NCI-H2227 (cell line): Measurements from ENCODE around the gene MUC21.
"Not testable (repeated sequence)": the region's sequence is repeated elsewhere in the genome, so short reads cannot be mapped to it uniquely, and the experiment has no call there.

Experiments used
- DNase-seq: peaks from one replicate; lab custom pipeline; 2025; ENCODE audit not compliant: unreplicated experiment; lab: John Stamatoyannopoulos, UW

The MUC21 gene

DNA sequence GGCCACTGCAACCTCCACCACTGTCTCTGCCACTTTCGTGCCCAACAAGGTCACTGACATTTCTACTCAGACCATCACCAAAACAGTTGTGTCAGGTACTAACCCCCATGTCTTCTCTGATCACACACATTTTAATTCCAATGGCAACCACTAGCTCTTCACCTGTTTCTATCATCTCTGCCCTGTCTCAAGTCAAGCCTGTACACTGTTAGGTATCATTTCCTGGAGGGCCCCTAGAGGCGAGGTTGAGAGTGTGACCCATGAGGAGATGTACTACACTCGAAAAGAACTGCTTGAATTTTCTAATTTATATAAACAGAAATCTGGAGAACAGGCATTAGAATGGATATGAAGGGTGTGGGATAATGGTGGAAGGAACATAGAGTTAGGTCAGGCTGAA lies 17.4 kb upstream of the MUC21 start:
- DNase-seq = no peak

DNA sequence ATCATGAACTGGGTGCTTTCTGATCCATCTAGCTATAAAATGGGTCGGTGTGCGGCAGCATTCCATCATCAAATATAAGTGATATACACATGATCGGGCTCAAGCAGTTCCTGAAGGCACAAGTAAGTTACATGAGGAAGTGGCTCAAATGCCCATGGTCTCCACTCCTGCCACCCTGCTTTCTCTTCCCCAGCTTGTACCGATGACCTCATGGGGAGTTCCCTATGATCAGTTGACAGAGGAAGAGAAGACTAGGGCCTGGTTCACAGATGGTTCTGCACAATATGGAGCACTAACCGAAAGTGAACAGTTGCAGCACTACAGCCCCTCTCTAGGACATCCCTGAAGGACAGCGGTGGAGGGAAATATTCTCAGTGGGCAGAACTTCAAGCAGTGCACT lies 14.3 kb upstream of the MUC21 start:
- not testable (repeated sequence) for DNase-seq

DNA sequence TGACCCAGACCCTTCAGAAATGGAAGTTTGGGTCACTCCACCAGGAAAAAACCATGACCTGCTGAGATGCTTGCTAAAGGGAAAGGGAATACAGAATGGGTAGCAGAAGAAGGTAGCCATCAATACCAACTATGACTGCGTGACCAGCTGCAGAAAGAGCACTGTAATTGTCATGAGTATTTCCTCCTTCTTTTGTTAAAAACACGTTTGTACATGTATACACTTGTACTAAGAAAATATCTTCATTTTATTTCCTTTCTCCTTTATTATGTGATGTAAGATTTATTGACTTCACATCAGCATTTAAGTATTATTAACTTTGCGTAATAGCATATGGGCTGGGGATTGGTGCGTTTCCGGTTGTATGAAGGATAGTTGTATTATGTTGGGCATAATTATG lies 12.6 kb upstream of the MUC21 start:
- DNase-seq = no peak

DNA sequence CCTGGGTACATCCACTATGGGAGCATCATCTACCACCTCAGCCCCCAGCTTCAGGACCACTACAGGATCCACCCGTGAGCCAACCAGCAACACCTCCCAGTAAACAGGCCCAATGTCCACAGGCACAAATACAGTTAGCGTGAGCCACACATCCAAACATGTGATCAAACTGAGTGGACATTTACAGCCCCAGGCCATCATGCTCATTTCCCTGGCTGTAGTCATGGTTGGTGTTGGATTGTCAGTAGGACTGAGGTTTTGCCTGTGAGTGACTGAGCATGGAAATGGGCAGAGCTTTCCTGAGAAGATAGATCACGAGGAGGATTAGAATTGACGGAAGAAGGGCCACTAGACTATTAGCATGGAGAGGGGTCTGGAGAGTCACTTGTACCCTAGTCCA lies 10.7 kb upstream of the MUC21 start:
- DNase-seq = no peak

DNA sequence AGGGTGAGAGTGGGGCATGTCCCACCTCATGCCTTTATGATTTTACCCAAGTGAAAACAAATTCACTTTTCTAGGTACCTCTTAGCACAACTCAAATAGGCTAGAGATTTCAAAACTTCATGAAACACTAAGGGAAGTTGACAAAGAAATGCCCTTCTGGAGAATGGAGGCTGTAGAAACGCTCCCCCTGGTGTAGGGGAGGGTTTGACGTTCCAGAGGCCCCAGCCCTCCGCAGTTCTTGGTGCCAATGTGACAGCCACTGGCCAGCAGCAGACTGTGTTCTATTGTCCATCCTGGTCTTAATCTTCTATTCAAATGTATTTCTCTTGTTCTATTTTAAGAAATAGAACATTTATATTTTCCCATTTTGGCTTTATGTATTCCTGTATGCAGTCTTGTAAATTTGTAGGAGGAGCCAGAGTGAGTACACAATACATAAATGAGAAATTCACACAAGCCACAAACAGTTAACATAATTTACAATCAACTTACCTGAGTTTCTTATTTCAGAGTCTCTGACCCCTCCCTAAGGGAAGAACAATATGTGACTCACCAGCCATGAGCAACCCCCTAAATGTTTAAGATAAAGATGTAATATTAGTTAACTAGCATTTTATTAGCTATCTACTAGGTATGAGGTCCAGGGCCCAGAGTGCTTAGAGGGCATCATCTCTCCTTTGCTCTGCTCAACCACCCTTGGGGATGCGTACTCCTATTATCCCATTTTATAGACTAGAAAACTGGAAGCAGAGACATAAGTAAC lies 8.8 kb upstream of the MUC21 start:
- DNase-seq = no peak

DNA sequence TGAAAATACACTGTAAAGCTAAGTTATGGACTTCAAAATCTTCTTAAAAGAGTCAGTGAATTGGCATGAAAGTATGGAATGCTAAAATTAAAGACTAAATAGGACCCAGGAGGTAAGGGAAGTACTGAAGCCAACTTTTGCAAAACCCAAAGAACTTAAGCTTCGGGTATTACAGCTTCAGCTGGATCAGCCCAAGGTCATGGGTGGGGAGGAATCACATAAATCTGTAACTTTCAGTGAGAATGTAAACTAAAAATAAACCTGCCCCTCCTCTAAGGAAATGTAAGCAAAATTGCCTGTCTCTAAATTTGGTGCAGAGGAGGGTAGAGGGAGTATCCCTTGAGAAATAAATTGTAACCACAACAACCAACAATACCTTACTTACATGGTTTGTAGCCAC lies 4.4 kb upstream of the MUC21 start:
- no peak for DNase-seq

DNA sequence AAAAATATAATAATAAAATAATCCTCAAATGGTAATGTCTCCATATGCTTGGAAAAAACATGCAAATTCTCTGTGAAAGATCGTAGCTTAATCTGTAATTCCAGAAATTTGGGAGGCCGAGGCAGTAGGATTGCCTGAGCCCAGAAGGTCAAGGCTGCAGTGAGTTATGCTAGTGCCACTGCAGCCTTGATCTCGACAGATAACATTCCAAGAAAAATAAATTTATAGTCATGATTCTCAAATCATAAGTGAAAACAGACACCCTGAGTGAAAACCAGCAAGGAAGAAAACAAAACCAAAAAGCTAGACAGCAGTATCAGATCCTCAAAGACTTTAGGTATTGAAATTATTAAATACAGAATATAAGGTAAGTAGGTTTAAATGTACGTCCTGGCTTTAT lies 3.8 kb upstream of the MUC21 start:
- DNase-seq = no peak

DNA sequence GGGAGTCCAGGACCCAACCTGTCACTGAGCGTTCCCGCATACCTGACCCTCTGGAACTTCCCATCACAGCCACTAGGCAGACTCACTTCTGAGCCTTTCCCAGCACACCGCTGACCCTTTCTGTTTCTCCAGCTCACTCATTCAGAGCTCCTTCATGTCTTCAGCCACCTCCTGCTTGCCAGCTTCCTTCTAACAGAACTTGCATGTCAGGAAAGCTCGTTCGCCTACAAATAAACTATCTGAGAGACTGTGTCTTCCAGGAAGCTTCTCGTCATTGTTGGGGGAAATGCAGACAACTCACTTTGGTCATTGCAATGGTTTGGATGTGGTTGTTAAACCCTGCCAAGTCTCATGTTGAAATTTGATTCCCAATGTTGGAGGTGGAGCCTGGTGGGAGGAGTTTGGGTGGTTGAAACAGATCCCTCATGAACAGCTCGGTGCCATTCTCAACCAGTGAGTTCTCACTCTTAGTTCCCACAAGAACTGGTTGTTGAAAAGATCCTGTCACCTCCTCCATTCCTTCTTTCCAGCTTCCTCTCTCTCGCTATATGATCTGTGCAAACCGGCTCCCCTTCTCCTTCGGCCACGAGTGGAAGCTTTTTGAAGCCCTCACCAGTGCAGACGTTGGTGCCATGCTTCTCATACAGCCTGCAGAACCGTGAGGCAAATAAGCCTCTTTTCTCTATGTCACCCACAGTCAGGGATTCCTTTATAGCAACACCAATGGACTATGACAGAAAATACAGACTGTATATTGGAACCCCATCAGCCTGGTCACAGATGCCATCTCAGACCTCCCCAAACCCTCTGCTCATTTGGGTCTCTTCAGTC lies 1.4 kb upstream of the MUC21 start:
- DNase-seq = no peak

DNA sequence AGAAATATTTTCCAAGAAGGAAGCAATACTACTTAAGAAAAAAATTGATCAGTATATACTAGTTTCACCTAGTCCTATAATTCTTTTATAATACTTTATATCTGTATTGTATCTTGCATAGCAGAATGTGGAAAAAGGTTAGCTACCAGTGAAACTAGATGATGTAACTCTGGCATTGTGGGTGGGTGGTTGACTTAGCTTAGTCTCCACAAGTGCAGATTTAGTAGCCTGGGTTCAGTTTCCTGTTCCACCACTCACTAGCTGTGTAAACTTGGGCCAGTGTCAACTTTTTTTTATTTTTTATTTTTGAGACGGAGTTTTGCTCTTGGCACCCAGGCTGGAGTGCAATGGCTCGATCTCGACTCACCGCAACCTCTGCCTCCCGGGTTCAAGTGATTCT lies 2.0 kb downstream of the MUC21 start:
- DNase-seq = no peak

DNA sequence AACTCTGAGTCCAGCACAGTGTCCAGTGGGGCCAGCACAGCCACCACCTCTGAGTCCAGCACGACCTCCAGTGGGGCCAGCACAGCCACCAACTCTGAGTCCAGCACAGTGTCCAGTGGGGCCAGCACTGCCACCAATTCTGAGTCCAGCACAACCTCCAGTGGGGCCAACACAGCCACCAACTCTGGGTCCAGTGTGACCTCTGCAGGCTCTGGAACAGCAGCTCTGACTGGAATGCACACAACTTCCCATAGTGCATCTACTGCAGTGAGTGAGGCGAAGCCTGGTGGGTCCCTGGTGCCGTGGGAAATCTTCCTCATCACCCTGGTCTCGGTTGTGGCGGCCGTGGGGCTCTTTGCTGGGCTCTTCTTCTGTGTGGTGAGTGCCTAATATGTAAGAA lies 3.8 kb downstream of the MUC21 start:
- DNase-seq = no peak

DNA sequence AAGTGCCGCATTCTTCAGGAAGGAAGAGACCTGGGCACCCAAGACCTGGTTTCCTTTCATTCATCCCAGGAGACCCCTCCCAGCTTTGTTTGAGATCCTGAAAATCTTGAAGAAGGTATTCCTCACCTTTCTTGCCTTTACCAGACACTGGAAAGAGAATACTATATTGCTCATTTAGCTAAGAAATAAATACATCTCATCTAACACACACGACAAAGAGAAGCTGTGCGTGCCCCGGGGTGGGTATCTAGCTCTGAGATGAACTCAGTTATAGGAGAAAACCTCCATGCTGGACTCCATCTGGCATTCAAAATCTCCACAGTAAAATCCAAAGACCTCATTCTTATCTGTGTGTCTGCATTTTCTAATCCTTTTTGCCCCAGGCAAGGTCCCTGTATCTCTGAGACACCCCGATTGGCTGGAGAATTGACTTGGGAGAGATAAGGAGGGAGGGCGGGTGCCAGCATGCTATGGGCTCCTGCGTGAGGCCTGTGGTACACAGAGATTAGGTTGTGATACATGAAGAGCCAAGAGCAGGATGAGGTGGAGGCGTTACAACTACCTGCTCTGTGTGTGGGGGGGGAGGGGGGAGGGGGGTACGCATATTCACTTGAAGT lies 4.8 kb downstream of the MUC21 start:
- DNase-seq = no peak

DNA sequence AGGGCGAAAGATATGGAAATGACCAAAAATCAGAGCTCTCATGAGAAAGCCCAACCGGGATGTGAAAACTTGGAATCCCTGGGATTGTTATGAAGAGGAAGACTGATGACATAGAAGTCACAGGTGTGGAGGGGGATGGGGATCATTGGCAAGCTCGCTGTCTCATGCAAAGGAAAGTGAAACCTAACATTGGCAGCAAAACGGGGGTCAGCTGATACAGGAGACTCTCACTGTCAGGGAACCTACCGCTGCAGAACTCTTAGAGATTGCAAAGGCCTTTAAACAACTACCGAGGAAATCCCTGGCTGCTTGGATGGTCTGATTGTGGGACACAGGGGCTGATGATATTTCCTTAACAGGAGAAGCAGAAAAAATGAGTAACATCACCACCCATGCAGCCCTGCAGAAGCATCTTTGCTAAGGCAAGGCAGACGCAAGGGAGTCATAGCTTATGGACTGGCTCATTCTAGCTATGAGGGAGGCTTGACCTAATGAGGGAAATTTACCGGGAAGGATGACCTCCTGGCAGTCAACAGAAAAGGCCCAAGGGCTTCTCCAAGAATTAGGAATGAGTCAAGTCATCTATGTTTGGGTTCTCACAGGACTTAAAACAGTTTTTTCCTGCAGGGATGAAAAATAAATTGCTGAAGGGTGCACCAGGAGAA lies 7.0 kb downstream of the MUC21 start:
- DNase-seq = no peak

DNA sequence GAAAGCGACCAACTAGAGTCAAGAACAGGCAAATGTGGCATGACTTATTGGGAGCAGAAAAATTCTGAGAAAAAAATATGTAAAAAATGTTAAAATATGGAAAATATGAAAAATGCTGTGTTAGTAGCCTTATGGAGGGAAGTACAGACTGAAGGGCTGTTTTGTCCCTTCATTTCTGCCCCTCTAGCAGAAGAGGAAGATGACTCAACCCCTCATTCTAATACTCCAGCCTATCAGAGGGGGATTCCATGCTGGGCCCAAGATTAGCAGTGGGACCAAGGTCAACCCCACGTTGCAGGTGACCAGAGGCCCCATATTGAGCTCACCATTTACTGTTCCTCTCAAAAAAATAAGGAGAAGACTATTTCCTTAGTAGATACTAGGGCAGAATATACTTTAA lies 8.4 kb downstream of the MUC21 start:
- no peak for DNase-seq

DNA sequence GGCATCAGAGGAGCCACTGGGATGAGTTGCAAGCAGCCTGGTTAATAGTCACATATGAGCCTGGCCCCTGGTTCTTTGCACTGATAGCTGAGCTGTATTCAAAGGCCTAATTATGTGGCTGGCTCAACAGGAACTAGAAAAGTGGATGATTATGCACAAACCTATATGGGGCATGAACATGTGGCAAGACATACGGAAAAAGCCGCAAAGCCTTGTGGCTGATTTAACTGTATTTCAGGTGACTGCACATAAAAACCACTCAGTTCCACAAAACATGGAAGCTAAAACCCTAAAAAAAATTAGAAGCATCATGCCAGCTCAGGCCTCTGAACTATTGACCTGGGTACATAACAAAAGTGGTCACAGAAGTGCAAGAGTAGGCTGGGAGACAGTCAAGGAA lies 13.8 kb downstream of the MUC21 start:
- no peak for DNase-seq

DNA sequence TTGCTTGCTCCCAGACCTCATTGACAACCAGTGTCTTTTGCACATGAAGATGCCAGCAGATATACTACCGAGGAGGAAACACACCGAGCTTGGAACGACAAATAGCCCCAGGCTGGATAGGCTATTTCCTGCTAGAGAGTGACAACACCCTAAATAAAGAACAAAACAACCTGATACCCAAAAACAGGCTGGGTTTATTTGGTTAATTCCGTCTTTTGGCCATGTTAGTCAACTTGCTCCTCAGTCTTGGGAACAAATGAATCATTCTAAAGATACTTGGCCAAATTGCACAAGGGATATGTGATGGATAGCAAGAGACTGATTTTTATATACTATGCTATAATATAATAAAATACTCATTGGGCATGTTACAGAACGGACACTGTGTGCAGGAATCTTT lies 15.3 kb downstream of the MUC21 start:
- DNase-seq = no peak

DNA sequence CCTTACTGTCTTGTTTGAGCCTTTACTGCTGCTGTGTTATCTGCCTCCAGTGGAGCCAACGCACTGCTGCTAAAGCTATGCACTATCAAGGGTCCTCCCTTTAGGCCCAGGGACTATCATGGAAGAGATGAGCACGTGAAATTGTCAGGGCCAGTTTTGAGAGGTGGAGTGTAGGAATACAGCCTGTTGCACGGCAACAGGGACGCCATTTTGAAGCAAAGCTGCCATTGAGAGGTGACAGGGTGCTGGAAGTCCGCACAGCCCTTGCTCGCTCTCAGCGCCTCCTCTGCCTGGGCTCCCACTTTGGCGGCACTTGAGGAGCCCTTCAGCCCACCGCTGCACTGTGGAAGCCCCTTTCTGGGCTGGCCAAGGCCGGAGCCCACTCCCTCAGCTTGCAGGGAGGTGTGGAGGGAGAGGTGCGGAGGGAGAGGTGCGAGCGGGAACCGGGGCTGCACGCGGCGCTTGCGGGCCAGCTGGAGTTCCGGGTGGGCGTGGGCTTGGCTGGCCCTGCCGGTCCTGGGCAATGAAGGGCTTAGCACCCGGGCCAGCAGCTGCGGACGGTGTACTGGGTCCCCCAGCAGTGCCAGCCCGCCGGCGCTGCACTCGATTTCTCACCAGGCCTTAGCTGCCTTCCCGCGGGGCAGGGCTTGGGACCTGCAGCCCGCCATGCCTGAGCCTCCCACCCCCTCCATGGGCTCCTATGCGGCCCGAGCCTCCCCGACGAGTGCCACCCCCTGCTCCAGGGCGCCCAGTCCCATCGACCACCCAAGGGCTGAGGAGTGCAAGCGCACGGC lies 16.7 kb downstream of the MUC21 start:
- not testable (repeated sequence) for DNase-seq

DNA sequence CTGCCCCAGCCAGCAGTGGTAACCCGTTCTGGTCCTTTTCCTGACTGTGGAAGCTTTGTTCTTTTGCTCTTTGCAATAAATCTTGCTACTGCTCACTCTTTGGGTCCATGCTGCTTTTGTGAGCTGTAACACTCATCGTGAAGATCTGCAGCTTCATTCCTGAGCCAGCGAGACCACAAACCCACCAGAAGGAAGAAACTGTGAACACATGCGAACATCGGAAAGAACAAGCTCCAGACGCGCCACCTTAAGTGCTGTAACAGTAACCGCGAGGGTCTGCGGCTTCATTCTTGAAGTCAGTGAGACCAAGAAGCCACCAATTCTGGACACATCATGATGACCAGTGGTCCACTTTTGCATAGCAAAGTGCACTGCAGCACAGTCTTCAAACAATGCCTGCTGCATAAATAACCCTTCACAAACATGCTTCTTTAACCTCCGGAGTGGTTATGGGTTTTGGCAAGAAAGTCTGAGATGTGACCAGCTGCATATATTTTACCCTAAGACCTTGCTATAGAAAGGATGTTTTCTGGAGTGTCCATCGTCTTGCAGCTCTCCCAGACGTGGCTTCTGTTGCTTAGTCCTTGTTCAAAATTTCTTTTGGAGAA lies 17.9 kb downstream of the MUC21 start:
- DNase-seq = no peak

DNA sequence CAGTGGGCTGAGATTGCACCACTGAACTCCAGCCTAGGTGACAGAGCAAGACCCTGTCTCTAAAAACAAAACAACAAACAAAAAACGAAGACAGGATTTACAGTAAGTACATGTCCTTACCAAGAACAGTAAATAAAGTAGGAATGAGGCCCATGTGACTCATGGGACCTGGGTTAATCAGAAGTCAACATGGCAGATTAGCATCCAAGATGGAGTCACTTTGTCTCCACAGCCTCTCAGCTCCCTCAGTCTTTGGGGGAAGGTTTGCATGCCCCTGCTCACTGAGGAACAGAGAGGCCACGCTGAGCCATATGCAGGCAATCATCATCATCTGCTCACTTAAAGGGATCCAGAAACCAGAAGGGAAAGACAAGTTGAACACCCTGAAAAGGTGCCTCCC lies 19.0 kb downstream of the MUC21 start:
- no peak for DNase-seq

DNA sequence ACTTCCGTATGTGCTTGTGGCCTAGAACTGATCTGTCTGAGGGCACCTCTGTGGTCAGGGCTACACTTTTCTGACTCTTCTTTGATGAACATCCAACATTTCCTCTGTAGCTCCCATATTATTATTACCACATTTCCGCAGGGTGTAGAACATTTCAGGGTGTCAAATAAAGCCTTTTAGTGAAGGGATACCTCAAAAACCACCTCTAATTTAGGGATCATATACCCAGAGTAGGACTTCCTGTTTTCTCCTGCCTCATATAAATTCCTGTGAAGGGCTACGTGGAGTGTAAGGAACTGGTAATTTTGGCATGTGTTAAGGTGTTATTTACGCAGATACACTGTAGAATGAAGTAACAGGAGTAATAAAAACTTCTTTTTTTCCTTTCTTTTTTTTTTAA lies 21.3 kb downstream of the MUC21 start:
- DNase-seq = no peak

DNA sequence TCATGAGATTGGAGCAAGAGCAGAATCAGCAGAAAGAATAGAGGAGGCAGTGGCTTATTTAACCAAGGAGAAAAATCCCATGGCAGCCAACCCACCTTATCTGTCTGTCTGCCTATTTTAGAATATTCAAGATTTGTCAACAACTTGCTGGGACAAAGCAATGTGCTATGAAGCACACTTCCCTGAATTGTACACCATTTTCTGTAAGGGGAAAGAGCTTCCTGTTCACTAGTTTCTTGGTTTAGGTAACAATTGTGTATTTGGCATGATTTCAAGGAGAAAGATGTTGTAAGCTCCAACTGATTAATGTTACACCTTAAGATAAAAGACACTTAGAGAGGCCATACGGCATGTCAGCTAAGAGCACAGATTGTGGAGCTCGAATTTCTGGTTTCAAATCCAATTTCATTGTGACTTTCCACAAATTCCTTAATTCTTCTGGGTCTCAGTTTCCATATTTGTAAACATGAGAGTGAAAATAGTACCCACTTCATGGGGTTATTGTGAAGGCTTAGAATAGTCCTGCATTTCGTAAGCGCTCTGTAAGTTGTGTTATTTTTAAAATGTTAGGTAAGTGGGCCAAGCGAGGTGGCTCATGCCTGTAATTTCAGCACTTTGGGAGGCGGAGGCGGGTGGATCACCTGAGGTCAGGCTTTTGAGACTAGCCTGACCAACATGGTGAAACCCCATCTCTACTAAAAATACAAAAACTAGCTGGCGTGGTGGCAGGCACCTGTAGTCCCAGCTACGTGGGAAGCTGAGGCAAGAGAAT lies 21.9 kb downstream of the MUC21 start:
- DNase-seq = no peak
